Suprapubic skin (tissue), 4 donors: ENCODE data around the gene UGGT2. TPM values are rescaled to one million over a fixed set of nuclear protein-coding genes. Genes with fewer than 3 reads are reported as not detected.
"Not testable (repeated sequence)": the region's sequence is repeated elsewhere in the genome, so short reads cannot be mapped to it uniquely, and the experiment has no call there.

ENCODE experiments used
- DNase-seq, 2 donors: peaks; one replicate each; pipeline ENCODE4 v3.0.0-alpha.2; 2019; ENCODE audit warnings: low spot score in 2 of 2
- H3K27ac ChIP-seq: fragments of 200-600 bp; sonication (generic); one replicate; pipeline ENCODE4 v1.5.1; 2019
- H3K27me3 ChIP-seq: fragments of 200-600 bp; sonication (generic); one replicate; pipeline ENCODE4 v1.5.1; 2019
- H3K36me3 ChIP-seq: fragments of 200-600 bp; sonication (generic); one replicate; pipeline ENCODE4 v1.5.1; 2019
- H3K4me1 ChIP-seq: fragments of 200-600 bp; sonication (generic); one replicate; pipeline ENCODE4 v1.5.1; 2019
- H3K4me3 ChIP-seq: fragments of 200-600 bp; sonication (generic); one replicate; pipeline ENCODE4 v1.5.1; 2019; ENCODE audit warnings: mild to moderate bottlenecking
- H3K9me3 ChIP-seq: fragments of 200-600 bp; sonication (generic); one replicate; pipeline ENCODE4 v1.5.1; 2019
- EP300 ChIP-seq: sonication (generic); formaldehyde crosslinking; IDR thresholded peaks from one replicate; pipeline ENCODE4 v1.6.1; 2017; ENCODE audit warnings: antibody characterized with exemption
- POLR2A ChIP-seq, 2 donors: fragments of 450-650 bp; IDR thresholded peaks; one replicate each; pipeline ENCODE4 v1.6.1; 2017; ENCODE audit warnings: antibody characterized with exemption in 2 of 2, mild to moderate bottlenecking in 2 of 2, moderate library complexity in 2 of 2
- POLR2AphosphoS5 ChIP-seq, 3 donors: sonication (generic); formaldehyde crosslinking; IDR thresholded peaks; one replicate each; pipeline ENCODE4 v1.6.1; 2017; ENCODE audit warnings: antibody characterized with exemption in 3 of 3
- WGBS: methylation state at CpG from one replicate; pipeline ENCODE4 v1.1.5; 2018; 5-methylcytosine and 5-hydroxymethylcytosine counted together
- total RNA-seq, 4 donors: library from RNA; depleted of rRNA; stranded (reverse); fragments of >200 nt; gene quantifications; one replicate each; pipeline ENCODE4 v1.1.0, GENCODE V29; 2016
- TF ChIP-seq, protein P1 (sequence below), 2 donors: fragments of 200-600 bp in 1 of 2; fragments of 450-650 bp in 1 of 2; sonication (generic) in 1 of 2; IDR thresholded peaks; one replicate each; pipeline ENCODE4 v1.5.1; 2016 to 2019; ENCODE audit warnings: antibody characterized with exemption in 2 of 2, mild to moderate bottlenecking in 1 of 2, moderate library complexity in 1 of 2

The UGGT2 gene
- total RNA-seq, 4 donors from 2014 or later: 11.8 to 38.9 (median 13.7) TPM

DNA sequence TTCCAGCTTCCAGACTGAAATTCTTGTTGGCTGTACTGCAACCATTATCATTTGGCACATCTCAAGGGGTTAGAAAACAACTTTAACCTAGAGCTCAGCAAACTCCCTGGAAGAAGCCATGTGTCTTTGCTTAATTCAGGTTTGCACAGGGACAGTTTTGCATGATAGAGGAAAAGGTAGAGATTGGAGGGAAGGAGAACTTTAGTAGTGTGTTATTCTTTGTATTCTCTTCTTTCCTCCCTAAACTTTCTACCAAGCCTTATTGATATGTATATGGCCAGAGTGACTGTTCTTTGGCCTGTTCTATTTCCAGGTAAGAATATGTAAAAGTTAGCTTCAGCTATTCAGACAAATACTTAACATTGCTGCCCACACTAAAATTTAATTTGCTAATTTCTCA lies 53.1 kb downstream of the UGGT2 start:
- H3K36me3 ChIP-seq: peaks cover 8% of the 10 kb centered on the region
- no peaks in the 10 kb centered on the region for H3K4me1 ChIP-seq
- TF ChIP-seq POLR2A (IDR thresholded peaks at IDR 0.05) (no peak), POLR2AphosphoS5 (IDR thresholded peaks at IDR 0.05) (no peak), EP300 (no peak)
- TF ChIP-seq, protein P1, sequence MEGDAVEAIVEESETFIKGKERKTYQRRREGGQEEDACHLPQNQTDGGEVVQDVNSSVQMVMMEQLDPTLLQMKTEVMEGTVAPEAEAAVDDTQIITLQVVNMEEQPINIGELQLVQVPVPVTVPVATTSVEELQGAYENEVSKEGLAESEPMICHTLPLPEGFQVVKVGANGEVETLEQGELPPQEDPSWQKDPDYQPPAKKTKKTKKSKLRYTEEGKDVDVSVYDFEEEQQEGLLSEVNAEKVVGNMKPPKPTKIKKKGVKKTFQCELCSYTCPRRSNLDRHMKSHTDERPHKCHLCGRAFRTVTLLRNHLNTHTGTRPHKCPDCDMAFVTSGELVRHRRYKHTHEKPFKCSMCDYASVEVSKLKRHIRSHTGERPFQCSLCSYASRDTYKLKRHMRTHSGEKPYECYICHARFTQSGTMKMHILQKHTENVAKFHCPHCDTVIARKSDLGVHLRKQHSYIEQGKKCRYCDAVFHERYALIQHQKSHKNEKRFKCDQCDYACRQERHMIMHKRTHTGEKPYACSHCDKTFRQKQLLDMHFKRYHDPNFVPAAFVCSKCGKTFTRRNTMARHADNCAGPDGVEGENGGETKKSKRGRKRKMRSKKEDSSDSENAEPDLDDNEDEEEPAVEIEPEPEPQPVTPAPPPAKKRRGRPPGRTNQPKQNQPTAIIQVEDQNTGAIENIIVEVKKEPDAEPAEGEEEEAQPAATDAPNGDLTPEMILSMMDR (IDR thresholded peaks at IDR 0.05): no peak
- no peaks in the 10 kb centered on the region for H3K9me3 ChIP-seq
- DNase-seq: no peak
- no peak overlapping the region for H3K27ac ChIP-seq
- H3K27me3 ChIP-seq: no peaks in the 10 kb centered on the region
- no peak overlapping the region for H3K4me3 ChIP-seq

DNA sequence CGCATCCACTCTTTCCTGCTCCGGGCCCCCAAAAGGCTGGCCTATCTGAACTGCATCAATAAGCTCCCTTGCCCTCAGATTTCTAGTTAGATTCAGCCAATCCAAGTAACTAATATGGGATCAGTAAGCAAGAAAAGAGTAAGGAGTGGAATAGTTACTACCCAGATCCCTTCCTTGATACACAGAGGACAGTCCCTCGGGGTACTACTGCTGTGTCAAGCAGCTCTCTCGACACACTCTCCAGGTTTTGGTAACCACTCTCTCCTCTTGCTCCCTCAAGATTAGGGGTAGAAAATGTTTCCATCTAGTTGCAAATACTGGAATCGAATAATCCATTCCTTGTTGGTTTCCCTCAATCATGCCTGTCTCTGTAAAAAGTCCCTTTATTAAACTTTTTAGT lies 65.4 kb downstream of the UGGT2 start:
- no peaks in the 10 kb centered on the region for H3K4me1 ChIP-seq
- WGBS: 96% methylated on average over 5 of the region's 5 CpGs
- TF ChIP-seq POLR2AphosphoS5 (IDR thresholded peaks at IDR 0.05): no peak
- no peak for TF ChIP-seq EP300
- TF ChIP-seq, protein P1 (IDR thresholded peaks at IDR 0.05): no peak
- TF ChIP-seq POLR2A (IDR thresholded peaks at IDR 0.05): no peak
- no peak overlapping the region for H3K4me3 ChIP-seq
- no peak overlapping the region for H3K27ac ChIP-seq
- H3K9me3 ChIP-seq: no peaks in the 10 kb centered on the region
- DNase-seq: no peak
- H3K27me3 ChIP-seq: no peaks in the 10 kb centered on the region
- no peaks in the 10 kb centered on the region for H3K36me3 ChIP-seq

DNA sequence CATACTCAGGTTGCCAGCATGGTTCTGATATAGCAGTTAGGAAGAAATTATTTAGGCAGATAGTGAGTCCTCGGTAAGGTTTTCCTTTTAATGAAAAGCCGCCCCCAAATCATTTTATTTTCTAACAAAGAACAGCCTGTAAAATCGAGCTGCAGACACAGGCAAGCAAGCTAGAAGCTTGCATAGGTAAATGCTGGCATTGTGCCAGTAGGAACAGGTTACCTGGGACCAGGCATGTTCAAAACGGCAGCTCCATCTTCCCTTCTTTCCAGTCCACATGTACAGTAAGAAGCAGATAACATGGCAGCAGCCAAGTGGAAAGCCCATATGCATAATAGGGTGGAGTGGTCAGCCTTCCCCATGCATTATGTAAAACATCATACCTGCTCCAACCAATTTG lies 71.1 kb downstream of the UGGT2 start:
- no peak for DNase-seq
- 72% methylated on average over 4 of the region's 4 CpGs for WGBS
- Histone ChIP-seq H3K4me3 (no peak overlapping the region), H3K27me3 (no peaks in the 10 kb centered on the region), H3K9me3 (no peaks in the 10 kb centered on the region), H3K4me1 (no peaks in the 10 kb centered on the region), H3K36me3 (no peaks in the 10 kb centered on the region), H3K27ac (no peak overlapping the region)
- TF ChIP-seq POLR2AphosphoS5 (IDR thresholded peaks at IDR 0.05) (no peak), POLR2A (IDR thresholded peaks at IDR 0.05) (no peak), EP300 (no peak)
- TF ChIP-seq, protein P1 (IDR thresholded peaks at IDR 0.05): no peak

DNA sequence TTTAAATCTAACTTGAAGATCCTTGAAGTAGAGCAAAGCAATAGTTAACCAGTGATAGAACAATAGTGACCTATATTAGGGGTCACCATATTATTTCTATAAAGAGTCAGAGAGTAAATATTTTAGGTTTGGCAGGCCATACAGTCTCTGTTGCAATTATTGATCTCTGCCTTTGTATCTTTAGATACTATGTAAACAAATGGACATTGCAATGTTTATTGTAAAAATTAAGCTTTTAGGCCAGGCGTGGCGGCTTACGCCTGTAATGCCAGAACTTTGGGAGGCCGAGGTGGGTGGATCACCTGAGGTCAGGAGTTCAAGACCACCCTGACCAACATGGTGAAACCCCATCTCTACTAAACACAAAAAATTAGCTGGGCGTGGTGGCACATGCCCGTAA lies 80.5 kb downstream of the UGGT2 start:
- not testable (repeated sequence) for H3K9me3 ChIP-seq, H3K4me1 ChIP-seq, H3K27me3 ChIP-seq, DNase-seq, H3K27ac ChIP-seq, H3K4me3 ChIP-seq
- 97% methylated on average over 6 of the region's 6 CpGs for WGBS
- H3K36me3 ChIP-seq: peaks cover 13% of the 10 kb centered on the region

DNA sequence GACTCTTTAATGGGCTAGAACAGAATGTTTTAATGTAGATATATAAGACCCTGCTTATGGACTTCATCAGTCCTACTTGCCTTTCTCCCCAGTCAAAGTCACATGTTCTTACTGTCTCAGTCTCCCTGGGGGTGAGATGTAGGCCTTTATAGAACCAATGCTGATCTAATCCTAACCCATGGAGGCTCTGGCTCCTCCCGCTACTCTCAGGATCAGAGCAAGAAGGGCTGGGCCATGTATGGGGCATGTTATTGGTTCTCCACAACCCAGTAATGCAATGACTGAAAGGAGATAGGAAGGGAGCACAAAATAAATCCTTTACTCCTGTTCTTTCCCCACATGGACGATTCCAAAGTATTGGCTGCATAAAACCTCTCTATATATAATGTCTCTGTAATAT lies 82.3 kb downstream of the UGGT2 start:
- no peak for TF ChIP-seq EP300
- TF ChIP-seq POLR2AphosphoS5 (IDR thresholded peaks at IDR 0.05): no peak
- TF ChIP-seq POLR2A (IDR thresholded peaks at IDR 0.05): no peak
- TF ChIP-seq, protein P1 (IDR thresholded peaks at IDR 0.05): no peak
- no peaks in the 10 kb centered on the region for H3K9me3 ChIP-seq
- H3K4me3 ChIP-seq: no peak overlapping the region
- no peaks in the 10 kb centered on the region for H3K4me1 ChIP-seq
- no peak overlapping the region for H3K27ac ChIP-seq
- 86% methylated on average over 2 of the region's 2 CpGs for WGBS
- no peak for DNase-seq
- H3K36me3 ChIP-seq: peaks cover 13% of the 10 kb centered on the region
- H3K27me3 ChIP-seq: no peaks in the 10 kb centered on the region

DNA sequence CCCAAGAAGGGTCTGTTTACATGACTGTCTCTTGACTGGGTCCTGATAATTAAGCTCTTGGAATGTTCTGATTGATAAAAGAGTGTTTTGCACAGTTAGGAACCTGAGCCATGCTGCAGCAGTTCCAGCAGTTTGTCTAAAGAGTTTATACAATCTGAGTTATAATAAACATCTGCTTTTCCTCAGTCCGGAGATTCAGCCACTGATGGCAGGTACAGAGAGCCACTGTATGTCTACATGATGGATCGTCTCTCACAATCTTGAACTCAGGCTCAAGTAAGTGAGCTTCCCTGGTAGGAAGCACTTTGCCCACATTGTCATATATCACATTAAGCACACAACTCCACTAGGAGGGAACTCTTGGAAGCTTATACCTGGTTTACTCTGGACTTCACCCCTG lies 84.3 kb downstream of the UGGT2 start:
- no peak overlapping the region for H3K4me3 ChIP-seq
- no peaks in the 10 kb centered on the region for H3K27me3 ChIP-seq
- DNase-seq: no peak
- H3K9me3 ChIP-seq: no peaks in the 10 kb centered on the region
- no peaks in the 10 kb centered on the region for H3K4me1 ChIP-seq
- no peak overlapping the region for H3K27ac ChIP-seq
- 78% methylated on average over 2 of the region's 2 CpGs for WGBS
- TF ChIP-seq EP300 (no peak), POLR2AphosphoS5 (IDR thresholded peaks at IDR 0.05) (no peak), POLR2A (IDR thresholded peaks at IDR 0.05) (no peak)
- TF ChIP-seq, protein P1 (IDR thresholded peaks at IDR 0.05): no peak
- H3K36me3 ChIP-seq: peaks cover 13% of the 10 kb centered on the region
